K562 (cell line): Measurements from ENCODE around the gene MAP3K4. TPM values are rescaled to one million over a fixed set of nuclear protein-coding genes. Genes with fewer than 3 reads are reported as not detected.

Experiments used
- CBX8 ChIP-seq: fragments of 200-600 bp; sonication (generic); IDR thresholded peaks from 2 replicates; pipeline ENCODE4 v1.6.1; 2012; ENCODE audit warnings: borderline replicate concordance, mixed run types, low read depth, mild to moderate bottlenecking, moderate library complexity, mixed read lengths, low read length, control low read depth, inconsistent platforms; ENCODE audit not compliant: poor library complexity, severe bottlenecking; ENCODE audit errors: extremely low read depth
- ELK1 ChIP-seq: sonication (generic); formaldehyde crosslinking; IDR thresholded peaks from 2 replicates; pipeline ENCODE4 v1.8.1; 2022; ENCODE audit warnings: missing genetic modification reagents
- LCOR ChIP-seq: sonication (generic); formaldehyde crosslinking; IDR thresholded peaks from 2 replicates; pipeline ENCODE4 v1.8.0; 2022; ENCODE audit warnings: mild to moderate bottlenecking, missing genetic modification reagents
- MTF1 ChIP-seq: fragments of 250-450 bp; sonication (Bioruptor Pico); IDR thresholded peaks from 2 replicates; pipeline ENCODE4 v1.9.0; 2021; ENCODE audit warnings: moderate library complexity, mild to moderate bottlenecking, inconsistent platforms, borderline replicate concordance
- NELFE ChIP-seq: IDR thresholded peaks from 2 replicates; pipeline ENCODE4 v1.6.1; 2011; ENCODE audit warnings: mild to moderate bottlenecking; ENCODE audit not compliant: insufficient read depth, insufficient read length
- PCBP1 ChIP-seq: fragments of 200-400 bp; formaldehyde crosslinking; IDR thresholded peaks from 2 replicates; pipeline ENCODE4 v1.6.1; 2018; ENCODE audit warnings: mild to moderate bottlenecking, low read depth, low read length; ENCODE audit not compliant: poor library complexity, severe bottlenecking
- TEAD4 ChIP-seq, 2 experiments: sonication (generic) in 1 of 2; formaldehyde crosslinking in 1 of 2; IDR thresholded peaks; 2 replicates each; pipeline versions ENCODE4 v1.6.1 to v1.8.0; 2012 to 2022; ENCODE audit warnings: borderline replicate concordance in 1 of 2, inconsistent platforms in 1 of 2, low read length in 1 of 2, mild to moderate bottlenecking in 1 of 2, missing genetic modification reagents in 1 of 2
- UBTF ChIP-seq, 2 experiments: IDR thresholded peaks; 2 replicates each; pipeline ENCODE4 v1.6.1; 2012; ENCODE audit warnings: improper control_type of control experiment in 2 of 2, low read depth in 2 of 2, low read length in 2 of 2, borderline replicate concordance in 1 of 2
- YY1 ChIP-seq, 3 experiments: IDR thresholded peaks; 2 replicates each; pipeline ENCODE4 v1.6.1; 2011; ENCODE audit warnings: low read length in 2 of 3, mild to moderate bottlenecking in 2 of 3, moderate library complexity in 2 of 3, borderline replicate concordance in 1 of 3, control low read depth in 1 of 3, low read depth in 1 of 3; ENCODE audit not compliant: insufficient read depth in 3 of 3, insufficient replicate concordance in 2 of 3, control insufficient read depth in 1 of 3, insufficient read length in 1 of 3; ENCODE audit errors: extremely low read depth in 1 of 3
- ZNF511 ChIP-seq: sonication (generic); formaldehyde crosslinking; IDR thresholded peaks from 2 replicates; pipeline ENCODE4 v1.8.0; 2022; ENCODE audit warnings: mild to moderate bottlenecking, missing genetic modification reagents
- ZNF592 ChIP-seq: fragments of 450-650 bp; IDR thresholded peaks from 2 replicates; pipeline ENCODE4 v1.6.1; 2017; ENCODE audit warnings: antibody characterized with exemption, mild to moderate bottlenecking
- ZNF639 ChIP-seq, 2 experiments: fragments of 200-800 bp in 1 of 2; sonication (Bioruptor generic) in 1 of 2; sonication (generic) in 1 of 2; formaldehyde crosslinking in 1 of 2; IDR thresholded peaks in 1 of 2; conservative IDR thresholded peaks in 1 of 2; 2 replicates each; pipeline versions ENCODE4 v1.5.0 to v1.6.1; 2016 to 2020; ENCODE audit warnings: missing compliant biosample characterization in 1 of 2, missing genetic modification characterization in 1 of 2, missing genetic modification reagents in 1 of 2
- polyA plus RNA-seq, 8 experiments: library from polyadenylated mRNA; depleted of rRNA in 4 of 8; stranded (reverse) in 5 of 8; unstranded in 3 of 8; fragments of >200 nt; fragmentation: Nextera tagmentation in 2 of 8; fragmentation: Illumina TruSeq in 1 of 8; extraction: Ambion mirVana in 2 of 8; extraction: Trizol in 1 of 8; gene quantifications; 2 replicates each; pipeline versions ENCODE4 v1.2.1 to v1.2.3, GENCODE V29; 2011 to 2014; ENCODE audit warnings: inconsistent platforms in 1 of 8, missing spikeins in 1 of 8
- total RNA-seq, 7 experiments: library from RNA; depleted of rRNA in 6 of 7; stranded (reverse); fragments of >200 nt in 6 of 7; fragmentation: Illumina TruSeq in 2 of 7; extraction: Trizol in 2 of 7; gene quantifications; 2 replicates each; pipeline versions ENCODE4 v1.2.1 to v1.2.3, GENCODE V29; 2011 to 2021; ENCODE audit warnings: low replicate concordance in 1 of 7

Gene MAP3K4
- total and polyA plus RNA-seq, 9 of the 15 experiments (the other 6 are each of a cell fraction or from before 2014, with no cell fraction given), result 21.0 to 77.2 (median 48.9) TPM

GRCh38 chr6:160973311-160974250 is 18.0 kb upstream of the MAP3K4 start (continued):
- no peak for TF ChIP-seq ZNF639 (CRISPR knock-in tag; conservative IDR thresholded peaks at IDR 0.05 in 1 of 2, IDR thresholded peaks at IDR 0.05 in 1 of 2)
- TF ChIP-seq YY1 (IDR thresholded peaks at IDR 0.05; ENCODE audit: borderline replicate concordance in 1 of 3, control insufficient read depth in 1 of 3, extremely low read depth in 1 of 3, insufficient read depth in 3 of 3, insufficient read length in 1 of 3, insufficient replicate concordance in 2 of 3, low read depth in 1 of 3, low read length in 2 of 3), result no peak
- TF ChIP-seq ELK1 (CRISPR knock-in tag), result no peak
- peak in 1 of 2 experiments; percentile 51; a peak in 1 of 4 replicates for TF ChIP-seq UBTF (IDR thresholded peaks at IDR 0.05; ENCODE audit: borderline replicate concordance in 1 of 2, low read depth in 2 of 2, low read length in 2 of 2)
- TF ChIP-seq CBX8, result no peak
- TF ChIP-seq MTF1 (CRISPR knock-in tag), result no peak
- no peak for TF ChIP-seq ZNF592
- no peak for TF ChIP-seq NELFE
- no peak for TF ChIP-seq PCBP1
- TF ChIP-seq LCOR, result no peak
- no peak for TF ChIP-seq ZNF511 (CRISPR knock-in tag)
- TF ChIP-seq TEAD4 (IDR thresholded peaks at IDR 0.05; ENCODE audit: low read length), result peak; percentile 56; the same call in 1 of the 2 replicates
- TF ChIP-seq TEAD4 (CRISPR knock-in tag; IDR thresholded peaks at IDR 0.05; ENCODE audit: borderline replicate concordance), result no peak
